Activated CD8-positive, alpha-beta memory T cell treated with anti-CD3 and anti-CD28 coated beads, Interleukin-2, amount 50 U/mL, for 4 hours (primary cell): ENCODE results near the gene COG1.
A peak's percentile ranks its signal among the peaks of the same experiment; 100 is the strongest.
"Not testable (repeated sequence)": the region's sequence is repeated elsewhere in the genome, so short reads cannot be mapped to it uniquely, and the experiment has no call there.

ENCODE experiments used
- DNase-seq: peaks from one replicate; pipeline ENCODE4 v3.0.0-alpha.2; 2020

COG1 gene

GRCh38 chr17:73192894-73193701, at the start of gene COG1:
COG1 (plus strand) TSS chr17:73193055; CDS start chr17:73193070, 15 bp downstream.
- DNase-seq = peak; percentile 74

GRCh38 chr17:73144209-73144608, 48.6 kb upstream of the COG1 start:
- DNase-seq = not testable (repeated sequence)

GRCh38 chr17:73145641-73146040, 47.2 kb upstream of the COG1 start:
- no peak for DNase-seq

GRCh38 chr17:73147791-73148190, 45.1 kb upstream of the COG1 start:
- DNase-seq = not testable (repeated sequence)

- DNase-seq = no peak
These were observed 44.1 kb upstream of the COG1 start for GRCh38 chr17:73148540-73149334.

- DNase-seq = not testable (repeated sequence)
These were observed 42.1 kb upstream of the COG1 start for GRCh38 chr17:73150622-73151300.

GRCh38 chr17:73151916-73152632, 40.8 kb upstream of the COG1 start:
- no peak for DNase-seq

- DNase-seq = no peak
These were observed 37.3 kb upstream of the COG1 start for GRCh38 chr17:73155410-73156165.

GRCh38 chr17:73156166-73156840, 36.6 kb upstream of the COG1 start:
- peak; percentile 47 for DNase-seq

- no peak for DNase-seq
These were observed 35.9 kb upstream of the COG1 start for GRCh38 chr17:73156887-73157520.

- DNase-seq = no peak
These were observed 35.3 kb upstream of the COG1 start for GRCh38 chr17:73157521-73157890.

- no peak for DNase-seq
These were observed 34.7 kb upstream of the COG1 start for GRCh38 chr17:73158133-73158532.

- no peak for DNase-seq
These were observed 31.8 kb upstream of the COG1 start for GRCh38 chr17:73160980-73161630.

GRCh38 chr17:73163043-73163442, 29.8 kb upstream of the COG1 start:
- no peak for DNase-seq

GRCh38 chr17:73165616-73166404, 27.0 kb upstream of the COG1 start:
- no peak for DNase-seq

- DNase-seq = no peak
These were observed 25.9 kb upstream of the COG1 start for GRCh38 chr17:73166731-73167581.

GRCh38 chr17:73168667-73169066, 24.2 kb upstream of the COG1 start:
- no peak for DNase-seq

- no peak for DNase-seq
These were observed 22.5 kb upstream of the COG1 start for GRCh38 chr17:73170324-73170723.

- no peak for DNase-seq
These were observed 20.6 kb upstream of the COG1 start for GRCh38 chr17:73172252-73172651.
